ENCODE results near the gene ATP5PD.

DNA sequence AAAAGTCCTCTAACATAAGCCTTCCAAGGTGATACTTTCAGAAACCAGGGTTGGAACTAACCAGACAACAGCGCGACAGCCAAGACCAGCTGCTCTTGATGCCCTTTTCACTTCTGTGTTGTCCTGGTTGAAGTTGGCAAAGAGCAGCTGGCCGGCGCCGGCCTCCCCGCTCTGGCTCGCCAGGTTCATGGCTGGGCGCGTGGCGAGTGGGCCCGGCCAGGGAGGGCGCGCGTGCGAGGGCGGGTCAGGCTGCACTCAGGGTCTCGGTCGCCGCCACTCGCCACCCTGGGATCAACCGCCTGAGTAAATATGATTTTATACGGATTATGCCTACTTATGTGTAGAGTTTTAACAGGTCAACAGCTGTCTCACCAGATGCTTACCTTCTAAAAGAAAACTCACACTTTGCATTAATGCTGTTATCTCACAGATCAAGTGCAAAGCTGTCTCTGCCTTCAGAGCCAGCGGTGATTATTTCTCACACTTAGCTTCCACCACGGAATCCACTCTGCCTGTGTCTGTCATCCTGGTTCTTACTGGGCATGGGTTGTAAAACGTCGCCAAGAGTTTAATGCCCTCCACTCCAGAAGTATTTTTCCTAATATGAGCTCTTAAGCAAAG, 13.8 kb upstream of the ATP5PD start:
- TF ChIP-seq EZH2 (IDR thresholded peaks at IDR 0.05) (no peak), POLR2AphosphoS5 (IDR thresholded peaks at IDR 0.05; ENCODE audit: borderline replicate concordance, low read depth, low read length) (no peak), FOXP2 (optimal IDR thresholded peaks at IDR 0.05; ENCODE audit: control extremely low read depth, extremely low read length, insufficient read depth) (no peak)
